ENCODE results near the gene ARHGAP27.
A peak's percentile ranks its signal among the peaks of the same experiment; 100 is the strongest.

Gene ARHGAP27

GRCh38 chr17:45436161-45436560 lies 3.5 kb upstream of the ARHGAP27 start:
- DNase-seq, result no peak
- in situ Hi-C loops (cut with MboI; ENCODE audit: low pct_unique_long_range_greater_than_20kb, low sequenced_read_pairs), result no loop called here

- in situ Hi-C loops (cut with MboI; ENCODE audit: low pct_unique_long_range_greater_than_20kb, low sequenced_read_pairs), result no loop called here
- DNase-seq, result no peak
Measured at GRCh38 chr17:45435481-45435880, 2.8 kb upstream of the ARHGAP27 start.

- in situ Hi-C loops (cut with MboI; ENCODE audit: low pct_unique_long_range_greater_than_20kb, low sequenced_read_pairs), result no loop called here
Measured at GRCh38 chr17:45433159-45433535, 477 bp upstream of the ARHGAP27 start.

GRCh38 chr17:45431531-45432404 lies 902 bp downstream of the ARHGAP27 start:
- in situ Hi-C loops (cut with MboI; ENCODE audit: low pct_unique_long_range_greater_than_20kb, low sequenced_read_pairs), result no loop called here
- peak; percentile 87 for DNase-seq

More at GRCh38 chr17:45433159-45433535, 477 bp upstream of the ARHGAP27 start:
- DNase-seq, result no peak

GRCh38 chr17:45430738-45431530 lies 1.7 kb downstream of the ARHGAP27 start:
- in situ Hi-C loops (cut with MboI; ENCODE audit: low pct_unique_long_range_greater_than_20kb, low sequenced_read_pairs), result no loop called here
- no peak for DNase-seq

GRCh38 chr17:45430006-45430737 lies 2.5 kb downstream of the ARHGAP27 start:
- DNase-seq, result no peak
- in situ Hi-C loops (cut with MboI; ENCODE audit: low pct_unique_long_range_greater_than_20kb, low sequenced_read_pairs), result no loop called here

GRCh38 chr17:45429339-45430005 lies 3.2 kb downstream of the ARHGAP27 start:
- no peak for DNase-seq
- in situ Hi-C loops (cut with MboI; ENCODE audit: low pct_unique_long_range_greater_than_20kb, low sequenced_read_pairs), result no loop called here

- in situ Hi-C loops (cut with MboI; ENCODE audit: low pct_unique_long_range_greater_than_20kb, low sequenced_read_pairs), result no loop called here
- DNase-seq, result peak; percentile 54
Measured at GRCh38 chr17:45428931-45429338, 3.7 kb downstream of the ARHGAP27 start.

- peak; percentile 90 for DNase-seq
- in situ Hi-C loops (cut with MboI; ENCODE audit: low pct_unique_long_range_greater_than_20kb, low sequenced_read_pairs), result no loop called here
Measured at GRCh38 chr17:45428050-45428617, 4.5 kb downstream of the ARHGAP27 start.

- no peak for DNase-seq
- in situ Hi-C loops (cut with MboI; ENCODE audit: low pct_unique_long_range_greater_than_20kb, low sequenced_read_pairs), result no loop called here
Measured at GRCh38 chr17:45427181-45427835, 5.4 kb downstream of the ARHGAP27 start.

GRCh38 chr17:45426561-45426960 lies 6.1 kb downstream of the ARHGAP27 start:
- no peak for DNase-seq
- in situ Hi-C loops (cut with MboI; ENCODE audit: low pct_unique_long_range_greater_than_20kb, low sequenced_read_pairs), result no loop called here

GRCh38 chr17:45425984-45426413 lies 6.7 kb downstream of the ARHGAP27 start:
- in situ Hi-C loops (cut with MboI; ENCODE audit: low pct_unique_long_range_greater_than_20kb, low sequenced_read_pairs), result no loop called here
- DNase-seq, result no peak

GRCh38 chr17:45425125-45425983 lies 7.3 kb downstream of the ARHGAP27 start:
- DNase-seq, result peak; percentile 89
- in situ Hi-C loops (cut with MboI; ENCODE audit: low pct_unique_long_range_greater_than_20kb, low sequenced_read_pairs), result no loop called here

- DNase-seq, result no peak
- in situ Hi-C loops (cut with MboI; ENCODE audit: low pct_unique_long_range_greater_than_20kb, low sequenced_read_pairs), result loop anchor here (25.0 kb wide), 1 partner anchor 88 kb away; no protein-coding TSS in a partner anchor
Measured at GRCh38 chr17:45424769-45425124, 7.9 kb downstream of the ARHGAP27 start.

GRCh38 chr17:45423975-45424335 lies 8.7 kb downstream of the ARHGAP27 start:
- in situ Hi-C loops (cut with MboI; ENCODE audit: low pct_unique_long_range_greater_than_20kb, low sequenced_read_pairs), result loop anchor here (25.0 kb wide), 1 partner anchor 88 kb away; no protein-coding TSS in a partner anchor
- DNase-seq, result no peak

GRCh38 chr17:45423304-45423974 lies 9.2 kb downstream of the ARHGAP27 start:
- in situ Hi-C loops (cut with MboI; ENCODE audit: low pct_unique_long_range_greater_than_20kb, low sequenced_read_pairs), result loop anchor here (25.0 kb wide), 1 partner anchor 89 kb away; no protein-coding TSS in a partner anchor
- DNase-seq, result no peak
